NCI-H1105 (cell line): ENCODE measurements around the gene ODC1.

Experiments
- DNase-seq: peaks from one replicate; lab custom pipeline; 2025; lab: John Stamatoyannopoulos, UW

ODC1 gene

GRCh38 chr2:10414591-10414990 is 33.5 kb downstream of the ODC1 start:
- DNase-seq = peak; percentile 91

- DNase-seq = no peak
Measured at GRCh38 chr2:10413991-10414451, 34.1 kb downstream of the ODC1 start.

GRCh38 chr2:10413503-10413902 is 34.6 kb downstream of the ODC1 start:
- no peak for DNase-seq

GRCh38 chr2:10412380-10412779 is 35.7 kb downstream of the ODC1 start:
- DNase-seq = no peak

GRCh38 chr2:10411557-10411956 is 36.6 kb downstream of the ODC1 start:
- no peak for DNase-seq

GRCh38 chr2:10410823-10411437 is 37.2 kb downstream of the ODC1 start:
- no peak for DNase-seq

GRCh38 chr2:10410001-10410822 is 37.9 kb downstream of the ODC1 start:
- no peak for DNase-seq

GRCh38 chr2:10408649-10409579 is 39.2 kb downstream of the ODC1 start:
- DNase-seq = peak; percentile 76

- DNase-seq = no peak
Measured at GRCh38 chr2:10407841-10408648, 40.1 kb downstream of the ODC1 start.

- DNase-seq = no peak
Measured at GRCh38 chr2:10407432-10407831, 40.7 kb downstream of the ODC1 start.

GRCh38 chr2:10406491-10407188 is 41.5 kb downstream of the ODC1 start:
- no peak for DNase-seq

GRCh38 chr2:10406016-10406415 is 42.1 kb downstream of the ODC1 start:
- DNase-seq = no peak

- DNase-seq = no peak
Measured at GRCh38 chr2:10405448-10405847, 42.7 kb downstream of the ODC1 start.

GRCh38 chr2:10404324-10405143 is 43.6 kb downstream of the ODC1 start:
- no peak for DNase-seq

GRCh38 chr2:10402653-10403215 is 45.4 kb downstream of the ODC1 start:
- no peak for DNase-seq

- DNase-seq = no peak
Measured at GRCh38 chr2:10402062-10402585, 46.0 kb downstream of the ODC1 start.

GRCh38 chr2:10400978-10401951 is 46.9 kb downstream of the ODC1 start:
- DNase-seq = no peak

GRCh38 chr2:10400568-10400977 is 47.6 kb downstream of the ODC1 start:
- no peak for DNase-seq
